ENCODE results near the gene MYO9A. TPM values are rescaled to one million over a fixed set of nuclear protein-coding genes. Genes with fewer than 3 reads are reported as not detected.

Gene MYO9A
- total and polyA plus RNA-seq, 3 donors from 2014 or later: 68.9 to 126 (median 103) TPM

DNA sequence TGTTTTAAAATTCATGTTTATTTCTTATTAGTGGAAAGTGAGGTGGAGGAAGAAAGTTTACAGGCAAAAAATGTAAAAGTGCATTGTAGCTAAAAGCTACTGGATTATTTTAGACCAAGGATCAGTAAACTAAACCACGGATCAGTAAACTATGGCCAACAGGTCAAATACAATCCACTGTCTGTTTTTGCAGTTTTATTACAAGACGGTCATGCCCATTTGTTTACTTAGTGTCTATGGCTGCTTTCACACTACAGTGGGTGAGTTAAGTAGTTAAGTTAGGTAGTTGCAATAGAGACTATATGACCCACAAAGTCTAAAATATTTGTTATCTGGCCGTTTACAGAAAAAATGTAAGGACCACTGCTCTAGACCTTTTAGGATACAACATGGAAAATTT, 225.6 kb downstream of the MYO9A start:
- Histone ChIP-seq H3K9me3 (no peaks in the 10 kb centered on the region), H3K27ac (no peak overlapping the region), H3K4me1 (no peaks in the 10 kb centered on the region), H3K27me3 (no peaks in the 10 kb centered on the region), H3K4me3 (no peak overlapping the region), H3K36me3 (ENCODE audit: low read depth, missing control alignments) (peaks cover 2% of the 10 kb centered on the region)
- DNase-seq: no peak
- WGBS, 2 donors: 86 to 92% methylated on average over 3 of the region's 3 CpGs
- TF ChIP-seq POLR2A (IDR thresholded peaks at IDR 0.05): no peak
- intact Hi-C loops (cut with DNase I; ENCODE audit: low total_unique reads): no loop called here

GRCh38 chr15:71891026-71891425, 226.9 kb downstream of the MYO9A start:
- Histone ChIP-seq H3K4me3 (no peak overlapping the region), H3K4me1 (no peaks in the 10 kb centered on the region), H3K9me3 (no peaks in the 10 kb centered on the region), H3K36me3 (ENCODE audit: low read depth, missing control alignments) (no peaks in the 10 kb centered on the region), H3K27me3 (no peaks in the 10 kb centered on the region), H3K27ac (no peak overlapping the region)
- TF ChIP-seq POLR2A (IDR thresholded peaks at IDR 0.05): no peak
- TF ChIP-seq CTCF (IDR thresholded peaks at IDR 0.05): no peak
- DNase-seq: no peak
- intact Hi-C loops (cut with DNase I; ENCODE audit: low total_unique reads): no loop called here
- 58 to 77% methylated on average over 4 of the region's 4 CpGs for WGBS, 2 donors

- H3K4me3 ChIP-seq: no peak overlapping the region
- no peak for DNase-seq
- no peak for TF ChIP-seq POLR2A (IDR thresholded peaks at IDR 0.05)
- no peak for TF ChIP-seq CTCF (IDR thresholded peaks at IDR 0.05)
- WGBS, 2 donors: 95 to 98% methylated on average over 1 of the region's 1 CpG
- H3K36me3 ChIP-seq (ENCODE audit: low read depth, missing control alignments): no peaks in the 10 kb centered on the region
- no peaks in the 10 kb centered on the region for H3K27me3 ChIP-seq
- H3K4me1 ChIP-seq: no peaks in the 10 kb centered on the region
- H3K27ac ChIP-seq: no peak overlapping the region
- intact Hi-C loops (cut with DNase I; ENCODE audit: low total_unique reads): no loop called here
- no peaks in the 10 kb centered on the region for H3K9me3 ChIP-seq
Measured at GRCh38 chr15:71889947-71890346, 228.0 kb downstream of the MYO9A start.

GRCh38 chr15:71889385-71889784, 228.6 kb downstream of the MYO9A start:
- Histone ChIP-seq H3K27ac (no peak overlapping the region), H3K27me3 (no peaks in the 10 kb centered on the region), H3K4me3 (no peak overlapping the region), H3K36me3 (ENCODE audit: low read depth, missing control alignments) (no peaks in the 10 kb centered on the region), H3K9me3 (no peaks in the 10 kb centered on the region), H3K4me1 (no peaks in the 10 kb centered on the region)
- no peak for DNase-seq
- TF ChIP-seq POLR2A (IDR thresholded peaks at IDR 0.05) (no peak), CTCF (IDR thresholded peaks at IDR 0.05) (no peak)
- intact Hi-C loops (cut with DNase I; ENCODE audit: low total_unique reads): no loop called here

- no peak overlapping the region for H3K4me3 ChIP-seq
- H3K4me1 ChIP-seq: no peaks in the 10 kb centered on the region
- intact Hi-C loops (cut with DNase I; ENCODE audit: low total_unique reads): no loop called here
- TF ChIP-seq CTCF (IDR thresholded peaks at IDR 0.05) (no peak), POLR2A (IDR thresholded peaks at IDR 0.05) (no peak)
- DNase-seq: no peak
- WGBS, 2 donors: 81 to 94% methylated on average over 1 of the region's 1 CpG
- no peaks in the 10 kb centered on the region for H3K27me3 ChIP-seq
- H3K36me3 ChIP-seq (ENCODE audit: low read depth, missing control alignments): no peaks in the 10 kb centered on the region
- no peaks in the 10 kb centered on the region for H3K9me3 ChIP-seq
- H3K27ac ChIP-seq: no peak overlapping the region
Measured at GRCh38 chr15:71888797-71889196, 229.2 kb downstream of the MYO9A start.
